Measurements from ENCODE around the gene PALD1.

PALD1 gene

GRCh38 chr10:70518695-70519094 lies 40.1 kb downstream of the PALD1 start:
- no peak overlapping the region for H4K91ac ChIP-seq (ENCODE audit: low read depth, low read length, poor library complexity)
- no peak overlapping the region for H2AK5ac ChIP-seq (ENCODE audit: low read depth, low read length)
- WGBS, 2 donors (ENCODE audit: extremely low coverage in 2 of 2, insufficient read length in 2 of 2, insufficient replicate concordance in 1 of 2) = no CpG with 5 or more reads among the region's 5 CpGs
- H3K9ac ChIP-seq (ENCODE audit: low read depth, low read length, poor library complexity) = no peak overlapping the region
- no peak overlapping the region for H4K8ac ChIP-seq (ENCODE audit: low read depth, low read length)
- H3K14ac ChIP-seq (ENCODE audit: low read length) = no peak overlapping the region
- no peaks in the 10 kb centered on the region for H3K36me3 ChIP-seq (replicated peaks in 1 of 2; ENCODE audit: control insufficient read depth in 2 of 2, insufficient read depth in 2 of 2, low read length in 2 of 2)
- no peak overlapping the region for H2BK15ac ChIP-seq (ENCODE audit: low read length)
- H3K4ac ChIP-seq (ENCODE audit: low read length) = no peak overlapping the region
- H3K23ac ChIP-seq (ENCODE audit: low read depth, low read length, poor library complexity) = no peak overlapping the region
- no peak overlapping the region for H3K27ac ChIP-seq (replicated peaks; ENCODE audit: low read length)
- H2BK12ac ChIP-seq (ENCODE audit: low read length) = no peak overlapping the region
- H3K9me3 ChIP-seq (replicated peaks in 1 of 2; ENCODE audit: control insufficient read depth in 2 of 2, insufficient read depth in 1 of 2, low read depth in 1 of 2, low read length in 2 of 2) = peaks cover 0 to 2% of the 10 kb centered on the region in 2 donors
- no peaks in the 10 kb centered on the region for H3K27me3 ChIP-seq (ENCODE audit: control insufficient read depth in 3 of 3, insufficient read depth in 3 of 3, low read depth in 1 of 3, low read length in 3 of 3)
- no peak overlapping the region for H2BK120ac ChIP-seq (ENCODE audit: low read depth, low read length)
- H3K4me2 ChIP-seq (ENCODE audit: insufficient read depth, low read length, poor library complexity, severe bottlenecking) = no peak overlapping the region
- H3K4me1 ChIP-seq (ENCODE audit: control insufficient read depth in 2 of 2, insufficient read depth in 1 of 2, low read depth in 1 of 2, low read length in 2 of 2) = peaks cover 4 to 6% of the 10 kb centered on the region in 2 donors
- peaks cover 2% of the 10 kb centered on the region for H3K79me1 ChIP-seq (ENCODE audit: low read depth, low read length)
- H3K18ac ChIP-seq (ENCODE audit: low read length) = no peak overlapping the region
- no peak overlapping the region for H3K4me3 ChIP-seq (ENCODE audit: low read length in 2 of 2)
- H2AFZ ChIP-seq (ENCODE audit: low read length) = no peak overlapping the region
- no peak for DNase-seq (ENCODE audit: low spot score)
- H2BK5ac ChIP-seq (ENCODE audit: low read length) = no peak overlapping the region

- WGBS, 2 donors (ENCODE audit: extremely low coverage in 2 of 2, insufficient read length in 2 of 2, insufficient replicate concordance in 1 of 2) = no CpG with 5 or more reads among the region's 6 CpGs
- no peak for DNase-seq (ENCODE audit: low spot score)
- no peak overlapping the region for H3K14ac ChIP-seq (ENCODE audit: low read length)
- H3K36me3 ChIP-seq (replicated peaks in 1 of 2; ENCODE audit: control insufficient read depth in 2 of 2, insufficient read depth in 2 of 2, low read length in 2 of 2) = no peaks in the 10 kb centered on the region
- H3K4me1 ChIP-seq (ENCODE audit: control insufficient read depth in 2 of 2, insufficient read depth in 1 of 2, low read depth in 1 of 2, low read length in 2 of 2) = peaks cover 2 to 4% of the 10 kb centered on the region in 2 donors
- H3K79me1 ChIP-seq (ENCODE audit: low read depth, low read length) = peaks cover 2% of the 10 kb centered on the region
- no peak overlapping the region for H4K91ac ChIP-seq (ENCODE audit: low read depth, low read length, poor library complexity)
- no peaks in the 10 kb centered on the region for H3K9me3 ChIP-seq (replicated peaks in 1 of 2; ENCODE audit: control insufficient read depth in 2 of 2, insufficient read depth in 1 of 2, low read depth in 1 of 2, low read length in 2 of 2)
- H3K27me3 ChIP-seq (ENCODE audit: control insufficient read depth in 3 of 3, insufficient read depth in 3 of 3, low read depth in 1 of 3, low read length in 3 of 3) = no peaks in the 10 kb centered on the region
- no peak overlapping the region for H3K4me2 ChIP-seq (ENCODE audit: insufficient read depth, low read length, poor library complexity, severe bottlenecking)
- no peak overlapping the region for H3K4me3 ChIP-seq (ENCODE audit: low read length in 2 of 2)
- H3K23ac ChIP-seq (ENCODE audit: low read depth, low read length, poor library complexity) = no peak overlapping the region
- H2BK5ac ChIP-seq (ENCODE audit: low read length) = no peak overlapping the region
- H4K8ac ChIP-seq (ENCODE audit: low read depth, low read length) = no peak overlapping the region
- H3K18ac ChIP-seq (ENCODE audit: low read length) = no peak overlapping the region
- H3K9ac ChIP-seq (ENCODE audit: low read depth, low read length, poor library complexity) = peak overlapping the region; percentile 25
- no peak overlapping the region for H2BK120ac ChIP-seq (ENCODE audit: low read depth, low read length)
- H2AFZ ChIP-seq (ENCODE audit: low read length) = no peak overlapping the region
- H2BK12ac ChIP-seq (ENCODE audit: low read length) = no peak overlapping the region
- H2AK5ac ChIP-seq (ENCODE audit: low read depth, low read length) = no peak overlapping the region
- no peak overlapping the region for H2BK15ac ChIP-seq (ENCODE audit: low read length)
- H3K27ac ChIP-seq (replicated peaks; ENCODE audit: low read length) = no peak overlapping the region
- H3K4ac ChIP-seq (ENCODE audit: low read length) = no peak overlapping the region
Measured at GRCh38 chr10:70523057-70523456, 44.5 kb downstream of the PALD1 start.

- Histone ChIP-seq H2BK15ac (ENCODE audit: low read length) (no peak overlapping the region), H3K9ac (ENCODE audit: low read depth, low read length, poor library complexity) (no peak overlapping the region), H2BK12ac (ENCODE audit: low read length) (no peak overlapping the region), H3K4me1 (ENCODE audit: control insufficient read depth in 2 of 2, insufficient read depth in 1 of 2, low read depth in 1 of 2, low read length in 2 of 2) (peaks cover 2 to 6% of the 10 kb centered on the region in 2 donors), H3K27ac (replicated peaks; ENCODE audit: low read length) (no peak overlapping the region), H3K9me3 (replicated peaks in 1 of 2; ENCODE audit: control insufficient read depth in 2 of 2, insufficient read depth in 1 of 2, low read depth in 1 of 2, low read length in 2 of 2) (no peaks in the 10 kb centered on the region), H4K8ac (ENCODE audit: low read depth, low read length) (no peak overlapping the region), H3K18ac (ENCODE audit: low read length) (peak overlapping the region; percentile 22), H2BK5ac (ENCODE audit: low read length) (no peak overlapping the region), H3K4ac (ENCODE audit: low read length) (no peak overlapping the region), H3K36me3 (replicated peaks in 1 of 2; ENCODE audit: control insufficient read depth in 2 of 2, insufficient read depth in 2 of 2, low read length in 2 of 2) (no peaks in the 10 kb centered on the region), H3K23ac (ENCODE audit: low read depth, low read length, poor library complexity) (no peak overlapping the region), H3K4me2 (ENCODE audit: insufficient read depth, low read length, poor library complexity, severe bottlenecking) (no peak overlapping the region), H3K27me3 (ENCODE audit: control insufficient read depth in 3 of 3, insufficient read depth in 3 of 3, low read depth in 1 of 3, low read length in 3 of 3) (no peaks in the 10 kb centered on the region), H4K91ac (ENCODE audit: low read depth, low read length, poor library complexity) (no peak overlapping the region), H3K4me3 (ENCODE audit: low read length in 2 of 2) (no peak overlapping the region), H2BK120ac (ENCODE audit: low read depth, low read length) (no peak overlapping the region), H3K79me1 (ENCODE audit: low read depth, low read length) (peaks cover 2% of the 10 kb centered on the region), H2AK5ac (ENCODE audit: low read depth, low read length) (no peak overlapping the region), H2AFZ (ENCODE audit: low read length) (no peak overlapping the region), H3K14ac (ENCODE audit: low read length) (no peak overlapping the region)
- WGBS, 2 donors (ENCODE audit: extremely low coverage in 2 of 2, insufficient read length in 2 of 2, insufficient replicate concordance in 1 of 2) = no CpG with 5 or more reads among the region's 4 CpGs
- no peak for DNase-seq (ENCODE audit: low spot score)
Measured at GRCh38 chr10:70523549-70523948, 45.0 kb downstream of the PALD1 start.

DNA sequence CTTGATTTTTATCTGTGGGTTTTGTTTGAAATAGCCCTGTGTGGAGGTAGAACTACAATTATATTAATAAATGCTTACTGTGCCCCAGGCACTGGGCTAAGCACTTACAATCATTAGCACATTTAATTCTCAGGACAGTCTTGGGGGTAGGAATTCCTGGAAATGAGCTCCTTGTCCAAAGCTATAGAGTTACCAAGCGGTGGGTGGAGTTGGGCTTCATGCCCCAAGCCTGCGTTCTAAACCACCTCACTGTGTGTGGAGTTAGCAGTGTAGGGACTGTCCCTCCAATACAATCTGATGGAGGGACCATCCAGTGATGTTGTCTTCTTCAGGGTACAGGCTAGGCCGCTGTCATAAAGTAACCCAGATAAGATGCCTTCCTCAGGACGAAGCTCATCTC lies 49.7 kb downstream of the PALD1 start:
- Histone ChIP-seq H2BK5ac (ENCODE audit: low read length) (no peak overlapping the region), H3K18ac (ENCODE audit: low read length) (no peak overlapping the region), H3K79me1 (ENCODE audit: low read depth, low read length) (no peaks in the 10 kb centered on the region), H3K14ac (ENCODE audit: low read length) (no peak overlapping the region), H3K4me2 (ENCODE audit: insufficient read depth, low read length, poor library complexity, severe bottlenecking) (no peak overlapping the region), H2BK120ac (ENCODE audit: low read depth, low read length) (no peak overlapping the region), H2AFZ (ENCODE audit: low read length) (peak overlapping the region; percentile 57), H3K4ac (ENCODE audit: low read length) (no peak overlapping the region), H4K91ac (ENCODE audit: low read depth, low read length, poor library complexity) (no peak overlapping the region), H2AK5ac (ENCODE audit: low read depth, low read length) (no peak overlapping the region), H3K27ac (replicated peaks; ENCODE audit: low read length) (no peak overlapping the region), H3K36me3 (replicated peaks in 1 of 2; ENCODE audit: control insufficient read depth in 2 of 2, insufficient read depth in 2 of 2, low read length in 2 of 2) (no peaks in the 10 kb centered on the region), H4K8ac (ENCODE audit: low read depth, low read length) (peak overlapping the region; percentile 19), H3K23ac (ENCODE audit: low read depth, low read length, poor library complexity) (no peak overlapping the region), H3K9me3 (replicated peaks in 1 of 2; ENCODE audit: control insufficient read depth in 2 of 2, insufficient read depth in 1 of 2, low read depth in 1 of 2, low read length in 2 of 2) (no peaks in the 10 kb centered on the region), H3K4me1 (ENCODE audit: control insufficient read depth in 2 of 2, insufficient read depth in 1 of 2, low read depth in 1 of 2, low read length in 2 of 2) (peaks cover 2 to 8% of the 10 kb centered on the region in 2 donors), H3K9ac (ENCODE audit: low read depth, low read length, poor library complexity) (peak overlapping the region; percentile 13), H3K4me3 (ENCODE audit: low read length in 2 of 2) (no peak overlapping the region), H3K27me3 (ENCODE audit: control insufficient read depth in 3 of 3, insufficient read depth in 3 of 3, low read depth in 1 of 3, low read length in 3 of 3) (no peaks in the 10 kb centered on the region), H2BK12ac (ENCODE audit: low read length) (no peak overlapping the region), H2BK15ac (ENCODE audit: low read length) (no peak overlapping the region)
- WGBS, 2 donors (ENCODE audit: extremely low coverage in 2 of 2, insufficient read length in 2 of 2, insufficient replicate concordance in 1 of 2) = no CpG with 5 or more reads among the region's 4 CpGs
- no peak for DNase-seq (ENCODE audit: low spot score)
